IPS-18c (cell line): ENCODE measurements around the gene CDYL2.
"Not testable (repeated sequence)": the region's sequence is repeated elsewhere in the genome, so short reads cannot be mapped to it uniquely, and the experiment has no call there.

ENCODE experiments used
- H3K4me3 ChIP-seq: 2 replicates; pipeline ENCODE4 v1.7.0; 2013; ENCODE audit warnings: low read depth, mild to moderate bottlenecking, low read length, moderate library complexity; ENCODE audit not compliant: insufficient read depth
- H3K9me3 ChIP-seq: one replicate; pipeline ENCODE4 v1.6.1; 2013; ENCODE audit warnings: mild to moderate bottlenecking, low read length, moderate library complexity; ENCODE audit not compliant: control insufficient read depth, insufficient read depth

CDYL2 gene

DNA sequence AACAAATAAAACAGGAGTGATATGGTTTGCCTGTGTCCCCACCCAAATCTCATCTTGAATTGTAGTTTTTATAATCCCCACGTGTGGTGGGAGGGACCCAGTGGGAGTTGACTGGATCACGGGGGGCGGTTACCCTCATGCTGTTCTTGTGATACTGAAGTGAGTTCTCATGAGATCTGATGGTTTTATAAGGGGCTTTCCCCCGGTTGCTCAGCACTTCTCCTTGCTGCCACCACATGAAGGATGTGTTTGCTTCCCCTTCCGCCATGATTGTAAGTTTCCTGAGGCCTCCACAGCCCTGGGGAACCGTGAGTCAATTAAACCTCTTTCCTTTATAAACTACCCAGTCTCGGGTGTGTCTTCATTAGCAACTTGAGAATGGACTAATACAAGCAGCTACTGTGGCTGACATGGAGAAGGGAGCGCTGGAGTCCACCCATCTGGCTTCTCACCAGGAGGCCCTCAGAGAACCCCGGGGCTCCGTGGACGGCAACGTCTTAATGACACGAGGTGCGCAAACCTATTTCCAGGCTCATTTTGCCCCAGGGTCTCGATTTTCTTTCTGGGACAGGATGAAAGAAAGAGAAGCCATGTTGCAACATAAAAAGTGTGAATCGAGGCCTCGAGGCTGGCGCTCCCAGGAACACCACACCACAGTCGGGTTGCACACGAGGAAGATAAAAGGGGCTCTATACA, 134.1 kb downstream of the CDYL2 start:
- H3K4me3 ChIP-seq: no peak overlapping the region
- H3K9me3 ChIP-seq: no peaks in the 10 kb centered on the region

DNA sequence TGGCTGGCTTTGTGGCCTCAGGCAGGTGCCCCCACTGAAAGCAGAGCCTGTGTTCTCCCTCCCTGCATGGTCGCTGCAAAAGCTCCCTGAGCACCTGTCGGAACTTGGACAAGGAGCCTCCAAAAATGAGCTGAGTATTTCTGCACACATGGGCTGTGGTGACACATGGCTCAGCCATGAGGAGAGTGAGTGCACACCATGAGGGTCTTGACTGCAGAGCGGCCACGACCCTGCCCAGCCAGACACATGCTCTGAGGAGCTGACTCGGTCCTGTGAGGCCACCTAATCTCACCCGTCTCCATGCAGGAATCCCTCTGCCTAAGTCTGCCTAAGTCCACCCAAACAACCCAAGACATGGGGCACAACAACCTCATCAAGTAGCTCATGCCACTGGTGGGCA, 134.7 kb downstream of the CDYL2 start:
- Histone ChIP-seq H3K4me3 (no peak overlapping the region), H3K9me3 (no peaks in the 10 kb centered on the region)

DNA sequence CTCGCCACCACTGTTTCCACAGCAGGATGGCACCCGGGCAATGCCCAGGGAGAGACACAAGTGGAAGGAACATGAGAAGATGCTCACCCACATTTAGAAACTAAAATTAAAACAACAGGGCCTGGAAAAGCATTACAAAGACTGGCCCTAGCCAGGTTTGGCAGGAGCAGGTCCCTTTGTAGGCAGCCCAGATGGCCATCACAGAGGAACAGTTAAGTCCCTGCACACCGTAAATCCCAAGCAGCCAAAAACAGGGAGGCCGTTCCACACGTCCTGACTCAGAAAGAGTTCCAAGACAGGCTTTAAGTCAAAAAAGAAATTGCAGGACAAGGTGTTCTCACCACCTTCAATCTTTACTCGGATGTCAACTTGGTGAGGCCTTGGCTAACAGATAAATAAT, 136.5 kb downstream of the CDYL2 start:
- H3K4me3 ChIP-seq: no peak overlapping the region
- H3K9me3 ChIP-seq: no peaks in the 10 kb centered on the region

DNA sequence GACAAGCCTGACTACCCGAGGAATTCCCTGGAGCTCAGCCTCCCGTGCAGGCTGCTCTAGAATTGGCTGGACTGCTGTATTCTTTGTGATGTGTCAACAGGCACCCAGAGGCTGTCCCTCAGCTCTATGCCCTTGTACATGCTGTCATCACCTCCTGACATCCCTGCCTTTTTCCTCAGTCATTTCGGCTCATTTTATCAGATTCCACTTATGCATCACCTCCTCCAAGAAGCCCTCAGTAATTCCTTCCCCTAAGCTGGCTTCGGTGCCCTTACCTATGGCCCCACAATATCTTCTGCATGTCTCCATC, 137.2 kb downstream of the CDYL2 start:
- Histone ChIP-seq H3K4me3 (no peak overlapping the region), H3K9me3 (no peaks in the 10 kb centered on the region)

DNA sequence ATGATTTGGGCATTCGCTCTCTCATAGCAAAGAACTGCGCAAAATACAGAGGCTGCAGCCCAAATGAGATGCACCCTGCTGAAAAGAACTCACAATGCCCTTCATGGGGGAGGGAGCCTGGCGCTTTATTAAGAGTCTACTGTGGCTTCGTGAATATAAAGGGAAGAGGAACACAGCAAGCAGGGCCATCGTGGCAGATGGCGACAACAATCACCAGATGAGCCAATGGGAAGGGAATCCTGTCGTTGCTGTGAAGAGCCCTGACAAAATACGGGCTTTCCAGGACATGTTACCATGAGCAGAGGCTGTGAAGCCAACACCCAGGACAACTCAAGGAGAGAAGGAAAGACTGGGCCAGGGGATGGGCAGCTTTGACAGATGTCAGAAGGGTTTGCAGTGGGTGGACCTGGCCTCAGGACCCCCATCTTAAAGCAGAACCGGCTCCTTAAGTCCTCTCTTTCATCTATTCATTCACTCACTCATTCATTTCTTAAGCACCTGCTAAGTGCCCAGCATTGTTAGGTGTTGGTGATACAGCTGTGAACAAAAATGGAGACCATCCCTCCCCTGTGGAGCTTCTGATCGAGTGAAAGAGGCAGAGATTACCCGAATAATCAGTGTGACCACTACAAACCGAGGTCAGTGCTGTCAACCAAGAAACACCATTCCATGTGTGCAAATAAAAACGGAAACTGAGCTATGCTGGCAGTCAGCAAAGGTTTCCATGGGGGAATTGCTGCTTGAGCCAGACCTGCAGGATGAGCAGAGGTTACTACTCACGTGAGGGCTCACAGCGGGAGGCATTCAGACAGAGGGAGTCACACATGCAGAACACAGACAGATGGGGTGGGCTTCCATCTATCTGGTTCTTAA, 137.8 kb downstream of the CDYL2 start:
- Histone ChIP-seq H3K9me3 (no peaks in the 10 kb centered on the region), H3K4me3 (no peak overlapping the region)

DNA sequence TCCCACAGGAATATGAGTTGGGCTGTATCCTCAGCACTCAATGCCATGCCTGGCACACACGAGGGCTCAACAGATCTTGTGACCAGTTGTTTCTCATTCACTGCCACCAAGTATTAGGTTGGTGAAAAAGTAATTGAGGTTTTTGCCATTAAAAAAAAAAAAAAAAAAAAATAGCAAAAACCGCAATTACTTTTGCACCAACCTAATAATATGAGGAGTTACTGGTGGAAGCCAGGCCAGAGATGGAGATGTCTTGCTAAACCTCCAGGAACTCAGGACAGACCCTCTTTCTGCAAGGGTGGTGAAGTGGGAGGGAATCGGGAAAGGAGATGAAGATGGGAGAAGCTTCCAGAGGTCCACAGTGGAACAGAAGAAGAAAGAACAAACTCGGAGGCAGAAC, 139.0 kb downstream of the CDYL2 start:
- Histone ChIP-seq H3K9me3 (peaks cover 3% of the 10 kb centered on the region), H3K4me3 (no peak overlapping the region)

DNA sequence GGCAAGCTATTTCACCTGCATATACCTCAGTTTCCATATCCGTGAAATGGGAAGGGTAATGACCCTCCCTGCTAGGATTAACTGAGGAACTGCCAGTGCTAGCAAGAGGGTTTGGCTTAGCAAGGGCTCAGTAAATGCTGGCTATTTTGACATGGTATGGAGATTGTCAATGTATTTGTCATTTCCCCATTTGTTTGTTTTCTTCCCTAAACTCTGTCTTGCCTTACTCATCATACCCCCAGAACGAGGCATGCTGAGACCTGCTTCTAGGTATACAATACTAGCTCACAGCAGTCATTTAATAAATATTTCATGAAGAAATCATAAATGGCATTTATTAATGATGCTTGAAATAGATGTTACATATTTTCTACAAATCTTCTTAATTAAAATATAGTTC, 139.6 kb downstream of the CDYL2 start:
- peaks cover 3% of the 10 kb centered on the region for H3K9me3 ChIP-seq

DNA sequence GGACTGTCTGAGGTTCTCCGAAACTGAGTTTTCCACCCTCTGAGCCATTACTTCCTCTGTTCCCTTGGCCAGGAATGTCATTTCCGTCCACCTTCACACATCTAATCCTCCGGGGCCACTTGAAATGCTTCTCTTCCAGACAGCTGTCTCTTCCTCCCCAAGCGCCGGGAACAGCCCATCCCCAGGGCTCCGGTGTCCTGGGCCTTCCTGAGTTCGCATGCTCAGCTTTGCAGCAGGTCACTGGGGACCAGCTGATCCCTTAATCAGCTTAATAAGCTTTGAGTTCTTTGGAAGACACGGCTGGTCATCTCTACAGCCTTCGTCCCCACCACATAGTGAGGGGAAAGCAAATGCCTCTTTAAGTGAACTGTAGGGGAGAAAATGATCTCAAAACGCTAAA, 140.2 kb downstream of the CDYL2 start:
- no peak overlapping the region for H3K4me3 ChIP-seq
- H3K9me3 ChIP-seq: peaks cover 3% of the 10 kb centered on the region

More for the DNA sequence above, 139.6 kb downstream of the CDYL2 start:
- no peak overlapping the region for H3K4me3 ChIP-seq

DNA sequence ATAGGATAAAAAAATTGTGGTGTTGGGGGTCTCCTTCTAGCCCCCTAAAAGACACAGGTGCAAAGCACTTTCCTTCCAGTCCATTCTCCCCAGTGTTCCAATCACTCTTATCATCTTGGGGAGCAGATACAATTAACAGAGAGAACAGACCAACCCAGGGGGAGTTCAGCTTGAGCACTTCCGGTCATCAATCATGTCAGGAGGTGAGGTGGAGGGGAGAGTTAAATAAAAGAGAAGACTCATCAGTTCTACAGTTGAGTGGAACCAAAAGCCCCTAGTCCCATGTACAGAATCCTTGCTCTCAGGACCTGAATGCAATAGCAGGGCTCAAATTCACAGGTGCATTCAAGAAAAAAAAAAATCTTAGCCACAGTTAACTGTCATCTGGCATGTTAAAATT, 141.3 kb downstream of the CDYL2 start:
- Histone ChIP-seq H3K4me3 (no peak overlapping the region), H3K9me3 (peaks cover 3% of the 10 kb centered on the region)

DNA sequence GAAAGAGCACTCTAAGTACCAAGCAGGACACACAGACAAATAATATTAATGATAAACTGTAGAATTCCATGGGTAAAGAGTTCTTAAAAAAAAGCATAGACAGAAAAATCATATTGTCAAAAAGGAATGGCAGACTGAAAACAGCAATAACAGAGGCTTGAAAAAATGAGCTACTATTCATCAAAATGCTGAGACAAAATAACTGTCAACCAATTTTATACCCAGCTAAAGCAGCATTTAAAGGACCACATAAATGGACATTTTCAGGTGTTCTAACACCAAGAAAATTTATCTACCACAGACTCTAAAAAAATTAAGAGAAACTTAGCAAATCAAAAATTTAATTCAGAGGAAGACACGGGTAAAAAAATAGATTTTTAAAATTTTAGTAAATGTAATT, 144.5 kb downstream of the CDYL2 start:
- Histone ChIP-seq H3K9me3 (peaks cover 3% of the 10 kb centered on the region), H3K4me3 (no peak overlapping the region)

DNA sequence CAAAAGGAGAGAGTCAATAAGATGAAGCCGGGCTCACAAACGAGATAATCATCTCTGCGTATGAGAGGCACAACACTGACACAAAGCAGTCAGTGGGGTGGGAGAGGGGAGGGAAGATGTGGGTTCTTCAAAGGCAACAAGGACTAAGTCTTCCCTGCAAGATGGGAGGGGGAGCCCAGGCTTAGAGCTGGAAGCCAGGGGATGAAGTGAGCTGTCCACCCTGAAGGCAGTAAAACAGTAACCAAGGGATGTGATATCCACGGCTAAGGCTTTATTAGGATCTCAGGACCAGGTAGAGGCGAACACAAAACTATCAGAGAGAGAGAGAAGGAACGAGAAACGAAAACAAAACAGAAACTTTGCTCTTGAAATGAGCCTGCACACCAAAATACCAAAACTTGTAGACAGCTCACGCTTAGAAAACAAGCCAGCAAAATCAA, 147.7 kb downstream of the CDYL2 start:
- peaks cover 3% of the 10 kb centered on the region for H3K9me3 ChIP-seq
- no peak overlapping the region for H3K4me3 ChIP-seq

DNA sequence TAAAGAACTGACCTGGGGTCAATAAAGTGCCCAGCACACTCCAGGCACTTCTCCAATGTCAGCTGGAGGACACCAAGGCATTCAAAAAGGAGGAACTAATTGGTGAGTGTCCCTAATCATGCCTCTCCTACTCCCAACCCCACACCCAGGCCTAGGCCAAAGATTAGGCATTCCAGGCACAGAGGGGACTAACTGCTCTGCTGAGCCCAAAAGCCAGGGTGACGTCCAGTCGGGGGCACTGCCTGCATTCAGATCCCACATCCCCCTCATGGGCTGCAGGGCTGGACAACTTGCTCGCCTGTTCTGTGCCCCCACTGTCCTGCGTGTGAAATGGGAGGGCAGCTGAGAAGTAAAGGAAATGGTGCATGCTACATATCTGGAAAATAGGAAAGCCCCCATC, 148.2 kb downstream of the CDYL2 start:
- Histone ChIP-seq H3K4me3 (no peak overlapping the region), H3K9me3 (peaks cover 3% of the 10 kb centered on the region)

DNA sequence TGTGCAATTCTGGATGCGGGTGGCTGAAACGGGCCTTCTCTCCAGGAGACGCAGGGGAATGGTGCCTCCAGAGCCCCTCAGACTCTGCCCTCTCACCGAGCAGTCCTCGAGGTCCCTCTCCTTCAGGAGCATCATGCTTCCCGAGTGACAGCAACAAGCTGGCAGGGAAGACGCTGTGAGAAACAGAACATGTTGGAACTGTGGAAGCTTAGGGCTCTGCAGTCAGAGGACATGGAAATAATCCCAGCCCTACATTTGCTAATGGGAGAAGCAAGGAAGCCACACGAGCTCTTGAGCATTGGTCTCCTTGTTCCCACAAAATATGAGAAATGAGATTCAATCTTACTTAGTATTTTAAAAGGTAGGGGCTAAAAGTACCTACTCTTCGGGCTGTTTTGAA, 148.6 kb downstream of the CDYL2 start:
- Histone ChIP-seq H3K9me3 (peaks cover 3% of the 10 kb centered on the region), H3K4me3 (no peak overlapping the region)

DNA sequence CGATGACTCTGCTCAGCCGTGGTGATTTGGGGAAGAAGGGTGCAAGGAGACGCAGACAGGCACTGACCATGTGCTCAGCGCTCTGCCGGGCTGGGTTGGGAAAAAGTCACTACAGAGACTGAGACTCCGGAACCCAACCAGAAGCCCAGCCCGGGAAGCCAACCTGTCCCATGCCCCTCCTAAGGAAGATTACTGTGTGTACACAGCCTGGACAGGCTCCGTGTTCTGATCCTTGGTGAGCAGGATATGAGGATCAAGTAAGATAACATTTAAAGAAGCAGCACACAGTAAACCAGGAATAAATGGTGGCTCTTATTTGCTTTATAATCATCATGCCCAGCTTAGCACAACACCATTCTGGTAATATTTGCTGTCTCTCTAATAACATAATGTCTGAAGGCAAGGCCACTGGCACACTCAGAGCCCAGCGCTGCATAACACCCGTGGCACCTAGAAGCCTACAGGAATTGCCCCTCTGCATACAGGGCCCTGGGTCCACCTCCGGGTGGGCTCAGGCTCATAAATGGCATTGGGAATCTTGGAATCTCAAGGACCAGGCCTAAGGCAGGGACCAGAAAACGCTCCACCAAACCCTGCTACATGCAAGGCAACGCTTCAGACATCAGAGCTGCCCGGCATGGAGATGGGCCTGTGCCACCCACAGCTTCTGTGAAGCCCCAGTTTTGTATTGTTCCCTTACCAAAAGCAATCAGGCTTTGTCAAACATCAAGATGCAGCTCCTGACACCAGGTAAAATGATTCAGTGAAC, 150.1 kb downstream of the CDYL2 start:
- Histone ChIP-seq H3K4me3 (no peak overlapping the region), H3K9me3 (no peaks in the 10 kb centered on the region)

DNA sequence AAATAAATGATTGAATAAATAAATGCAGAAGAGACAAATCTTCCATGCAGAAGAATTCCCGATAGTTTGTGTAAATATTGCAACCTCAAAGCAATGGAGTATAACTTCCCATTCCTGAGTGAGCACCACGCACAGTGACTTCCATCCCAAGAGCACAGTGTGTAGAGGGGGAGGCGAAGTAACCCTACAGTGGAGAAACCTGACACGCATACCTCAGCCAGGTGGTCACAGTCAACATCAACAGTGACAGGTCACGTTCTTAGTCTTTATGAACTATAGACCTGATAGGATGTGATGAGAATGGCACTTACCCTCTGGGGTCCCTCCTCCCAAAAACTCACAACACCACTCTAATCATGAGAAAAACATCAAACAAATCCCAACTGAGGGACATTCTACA, 152.0 kb downstream of the CDYL2 start:
- Histone ChIP-seq H3K9me3 (no peaks in the 10 kb centered on the region), H3K4me3 (no peak overlapping the region)

DNA sequence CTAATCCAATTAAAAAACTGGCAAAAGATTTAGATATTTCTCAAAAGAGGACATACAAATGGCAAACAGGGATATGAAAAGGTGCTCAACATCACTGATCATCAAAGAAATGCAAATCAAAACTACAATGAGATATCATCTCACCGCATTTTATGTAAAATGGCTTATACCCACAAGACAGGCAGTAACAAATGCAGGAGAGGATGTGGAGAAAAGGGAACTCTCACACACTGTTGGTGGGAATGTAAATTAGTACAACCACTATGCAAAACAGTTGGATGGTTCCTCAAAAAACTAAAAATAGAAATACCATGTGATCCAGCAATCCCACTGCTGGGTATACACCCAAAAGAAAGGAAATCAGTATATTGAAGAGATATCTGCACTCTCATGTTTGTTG, 154.1 kb downstream of the CDYL2 start:
- H3K4me3 ChIP-seq, H3K9me3 ChIP-seq: not testable (repeated sequence)

DNA sequence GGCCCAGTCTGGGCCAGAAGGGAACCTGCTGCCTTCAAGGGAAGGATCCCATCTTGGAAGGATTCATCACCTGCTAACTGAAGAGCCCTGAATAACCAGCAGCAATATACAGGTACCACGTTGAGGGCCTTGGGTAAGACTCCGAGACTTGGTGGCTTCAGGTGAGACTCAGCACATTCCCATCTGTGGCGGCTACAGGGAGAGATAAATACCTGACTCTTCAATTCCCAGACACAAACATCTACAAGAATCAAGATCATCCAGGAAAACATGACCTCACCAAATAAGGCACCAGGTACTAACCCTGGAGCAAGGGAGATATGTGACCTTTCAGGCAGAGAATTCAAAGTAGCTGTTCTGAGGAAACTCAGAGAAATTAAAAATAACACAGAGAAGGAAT, 164.1 kb downstream of the CDYL2 start:
- Histone ChIP-seq H3K9me3 (no peaks in the 10 kb centered on the region), H3K4me3 (no peak overlapping the region)

DNA sequence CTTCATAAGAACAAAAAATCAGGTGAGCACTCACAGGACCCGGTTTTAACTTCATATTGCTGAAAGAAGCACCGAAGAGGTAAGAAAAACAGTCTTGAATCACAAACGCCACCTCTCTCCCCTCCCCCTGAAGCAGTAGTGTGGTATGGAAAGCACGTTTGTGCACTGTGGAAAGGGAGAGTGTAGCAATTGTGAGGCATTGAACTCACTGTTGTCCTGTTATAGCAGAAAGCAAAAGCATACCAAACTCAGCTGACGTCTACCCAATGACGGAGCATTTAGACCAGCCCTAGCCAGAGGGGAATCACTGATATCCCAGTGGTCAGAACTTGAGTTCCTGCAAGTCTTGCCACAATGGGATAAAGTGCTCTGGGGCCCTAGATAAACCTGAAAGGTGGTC, 164.8 kb downstream of the CDYL2 start:
- H3K9me3 ChIP-seq: no peaks in the 10 kb centered on the region

More for the DNA sequence above, 164.8 kb downstream of the CDYL2 start:
- no peak overlapping the region for H3K4me3 ChIP-seq
